ENCODE measurements around the gene CTDP1. TPM values are rescaled to one million over a fixed set of nuclear protein-coding genes. Genes with fewer than 3 reads are reported as not detected.

CTDP1 gene
- total RNA-seq, 1 experiment from 2014 or later: 24.9 TPM

DNA sequence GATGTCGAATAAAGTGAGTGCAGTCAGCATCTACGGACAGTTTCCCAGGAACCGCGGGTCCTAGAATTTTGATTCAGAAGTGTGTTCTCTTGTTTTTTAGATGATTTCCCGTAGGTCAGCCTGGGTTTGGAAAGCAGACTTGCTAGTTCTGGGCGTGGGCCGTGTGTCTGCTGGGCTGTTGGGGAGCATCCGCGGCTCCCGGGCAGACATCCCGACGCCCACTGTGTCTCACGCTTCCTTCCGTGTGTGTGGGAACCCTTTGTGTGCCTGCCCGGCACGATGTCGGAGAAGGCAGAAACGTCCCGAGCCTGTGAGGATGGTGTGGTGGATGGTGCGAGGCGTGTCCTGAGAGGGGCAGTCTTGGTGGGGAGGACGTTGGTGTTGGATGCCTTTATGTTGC is 18.4 kb downstream of the CTDP1 start:
- Histone ChIP-seq H3K27me3 (ENCODE audit: insufficient read depth, low read length) (no peaks in the 10 kb centered on the region), H3K4me3 (replicated peaks in 1 of 2; ENCODE audit: low read depth in 1 of 2, low read length in 2 of 2) (no peak overlapping the region), H3K9me3 (ENCODE audit: control insufficient read depth in 1 of 2, insufficient read depth in 1 of 2, low read depth in 1 of 2, low read length in 2 of 2) (no peaks in the 10 kb centered on the region), H3K36me3 (ENCODE audit: control insufficient read depth in 1 of 2, insufficient read depth in 2 of 2, low read length in 2 of 2) (peaks cover 15 to 19% of the 10 kb centered on the region in 2 experiments; a peak in 3 of 4 replicates), H3K79me2 (ENCODE audit: insufficient read depth, low read length) (peaks cover 27% of the 10 kb centered on the region), H3K4me2 (ENCODE audit: low read length) (no peak overlapping the region), H3K27ac (ENCODE audit: low read depth, low read length) (no peak overlapping the region), H4K20me1 (ENCODE audit: insufficient read depth) (no peaks in the 10 kb centered on the region), H3K4me1 (ENCODE audit: control insufficient read depth in 1 of 2, insufficient read depth in 2 of 2, low read length in 2 of 2) (no peaks in the 10 kb centered on the region), H3K9me2 (ENCODE audit: insufficient read depth) (no peaks in the 10 kb centered on the region), H2AFZ (ENCODE audit: low read depth, low read length, poor library complexity, severe bottlenecking) (no peak overlapping the region), H3K9ac (ENCODE audit: low read length) (no peak overlapping the region)
- BruUV-seq (replicated peaks): no TSS peak
- TF ChIP-seq CBX3 (IDR thresholded peaks at IDR 0.05; ENCODE audit: low read depth) (no peak), EZH2 (IDR thresholded peaks at IDR 0.05) (no peak), TCF7L2 (IDR thresholded peaks at IDR 0.05; ENCODE audit: borderline replicate concordance, extremely low read depth, insufficient read depth, insufficient read length) (no peak), YY1 (IDR thresholded peaks at IDR 0.05; ENCODE audit: extremely low read depth, insufficient replicate concordance, low read depth, low read length) (no peak), ZNF274 (IDR thresholded peaks at IDR 0.05; ENCODE audit: low read depth, low read length) (no peak), ZFX (IDR thresholded peaks at IDR 0.05) (no peak), POLR2A (IDR thresholded peaks at IDR 0.05; ENCODE audit: borderline replicate concordance, extremely low read depth, insufficient read depth, insufficient read length) (no peak), EZH2phosphoT487 (IDR thresholded peaks at IDR 0.05; ENCODE audit: borderline replicate concordance) (no peak), SP1 (IDR thresholded peaks at IDR 0.05; ENCODE audit: low read depth) (no peak), ZBTB33 (IDR thresholded peaks at IDR 0.05; ENCODE audit: extremely low read depth, insufficient replicate concordance, low read length) (no peak), CEBPB (IDR thresholded peaks at IDR 0.05; ENCODE audit: low read depth) (no peak), POLR2AphosphoS5 (IDR thresholded peaks at IDR 0.05; ENCODE audit: low read depth, low read length) (no peak), RAD21 (IDR thresholded peaks at IDR 0.05; ENCODE audit: low read depth) (no peak), SIN3A (IDR thresholded peaks at IDR 0.05; ENCODE audit: low read depth) (no peak)
- TF ChIP-seq, protein P1, sequence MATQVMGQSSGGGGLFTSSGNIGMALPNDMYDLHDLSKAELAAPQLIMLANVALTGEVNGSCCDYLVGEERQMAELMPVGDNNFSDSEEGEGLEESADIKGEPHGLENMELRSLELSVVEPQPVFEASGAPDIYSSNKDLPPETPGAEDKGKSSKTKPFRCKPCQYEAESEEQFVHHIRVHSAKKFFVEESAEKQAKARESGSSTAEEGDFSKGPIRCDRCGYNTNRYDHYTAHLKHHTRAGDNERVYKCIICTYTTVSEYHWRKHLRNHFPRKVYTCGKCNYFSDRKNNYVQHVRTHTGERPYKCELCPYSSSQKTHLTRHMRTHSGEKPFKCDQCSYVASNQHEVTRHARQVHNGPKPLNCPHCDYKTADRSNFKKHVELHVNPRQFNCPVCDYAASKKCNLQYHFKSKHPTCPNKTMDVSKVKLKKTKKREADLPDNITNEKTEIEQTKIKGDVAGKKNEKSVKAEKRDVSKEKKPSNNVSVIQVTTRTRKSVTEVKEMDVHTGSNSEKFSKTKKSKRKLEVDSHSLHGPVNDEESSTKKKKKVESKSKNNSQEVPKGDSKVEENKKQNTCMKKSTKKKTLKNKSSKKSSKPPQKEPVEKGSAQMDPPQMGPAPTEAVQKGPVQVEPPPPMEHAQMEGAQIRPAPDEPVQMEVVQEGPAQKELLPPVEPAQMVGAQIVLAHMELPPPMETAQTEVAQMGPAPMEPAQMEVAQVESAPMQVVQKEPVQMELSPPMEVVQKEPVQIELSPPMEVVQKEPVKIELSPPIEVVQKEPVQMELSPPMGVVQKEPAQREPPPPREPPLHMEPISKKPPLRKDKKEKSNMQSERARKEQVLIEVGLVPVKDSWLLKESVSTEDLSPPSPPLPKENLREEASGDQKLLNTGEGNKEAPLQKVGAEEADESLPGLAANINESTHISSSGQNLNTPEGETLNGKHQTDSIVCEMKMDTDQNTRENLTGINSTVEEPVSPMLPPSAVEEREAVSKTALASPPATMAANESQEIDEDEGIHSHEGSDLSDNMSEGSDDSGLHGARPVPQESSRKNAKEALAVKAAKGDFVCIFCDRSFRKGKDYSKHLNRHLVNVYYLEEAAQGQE (IDR thresholded peaks at IDR 0.05; ENCODE audit: low read depth): no peak
- TF ChIP-seq, protein P2, sequence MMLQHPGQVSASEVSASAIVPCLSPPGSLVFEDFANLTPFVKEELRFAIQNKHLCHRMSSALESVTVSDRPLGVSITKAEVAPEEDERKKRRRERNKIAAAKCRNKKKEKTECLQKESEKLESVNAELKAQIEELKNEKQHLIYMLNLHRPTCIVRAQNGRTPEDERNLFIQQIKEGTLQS (IDR thresholded peaks at IDR 0.05): no peak
- TF ChIP-seq, protein P3, sequence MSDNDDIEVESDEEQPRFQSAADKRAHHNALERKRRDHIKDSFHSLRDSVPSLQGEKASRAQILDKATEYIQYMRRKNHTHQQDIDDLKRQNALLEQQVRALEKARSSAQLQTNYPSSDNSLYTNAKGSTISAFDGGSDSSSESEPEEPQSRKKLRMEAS (IDR thresholded peaks at IDR 0.05): no peak
- ChIA-PET POLR2A (no interaction called here), CTCF (no interaction called here), RAD21 (ENCODE audit: low non-redundant PET in 1 of 2, low total read pairs in 2 of 2, uncharacterized antibody in 2 of 2, unreplicated experiment in 2 of 2) (no interaction called here)
- no peak for DNase-seq (ENCODE audit: low read depth, low spot score)
- ATAC-seq: no peak
- intact Hi-C loops (cut with micrococcal nuclease): no loop called here
